Left lobe of liver (tissue), 2 donors: ENCODE measurements around the gene TIMP2. TPM values are rescaled to one million over a fixed set of nuclear protein-coding genes. Genes with fewer than 3 reads are reported as not detected.
"Not testable (repeated sequence)": the region's sequence is repeated elsewhere in the genome, so short reads cannot be mapped to it uniquely, and the experiment has no call there.

Experiments used
- ATAC-seq: fragments of 200-7000 bp; cut with Tn5 transposase; one replicate; pipeline ENCODE4 v1.9.1; 2020; ENCODE audit warnings: mild to moderate bottlenecking, moderate library complexity
- DNase-seq: peaks from one replicate; pipeline ENCODE4 v3.0.0-alpha.2; 2020; ENCODE audit warnings: low spot score
- total RNA-seq: library from RNA; stranded (reverse); gene quantifications from one replicate; pipeline ENCODE4 v1.2.1, GENCODE V29; 2021
- donor health status: DM: no; HTN: no; CAD: no; lungs with moderate emphysema.
- donor health status: DM: no; HTN: yes; CAD: no.

The TIMP2 gene
- total RNA-seq, 1 donor from 2014 or later, result 26.4 TPM

DNA sequence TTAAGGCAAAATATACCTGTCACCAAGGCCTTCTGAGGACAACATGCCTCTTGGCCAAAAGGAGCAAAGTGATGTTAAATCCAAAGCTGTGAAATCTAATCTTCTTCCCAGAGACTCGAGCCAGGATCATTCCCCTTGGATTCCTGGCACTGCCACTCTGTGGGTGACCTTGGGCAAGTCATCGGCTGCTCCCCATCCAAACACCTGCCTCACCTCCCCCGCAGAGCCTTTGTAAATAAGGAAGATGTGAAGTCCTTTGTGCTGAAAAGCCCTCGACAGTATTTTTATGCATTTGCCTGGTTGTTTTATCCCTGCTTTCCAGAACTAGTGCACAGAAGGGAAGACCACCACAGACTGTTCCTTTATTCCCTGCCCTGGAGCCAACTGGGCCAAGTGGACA is 16.8 kb downstream of the TIMP2 start:
- ATAC-seq (no peak), DNase-seq (no peak)

GRCh38 chr17:78905541-78905940 is 19.6 kb downstream of the TIMP2 start:
- ATAC-seq (no peak), DNase-seq (no peak)

DNA sequence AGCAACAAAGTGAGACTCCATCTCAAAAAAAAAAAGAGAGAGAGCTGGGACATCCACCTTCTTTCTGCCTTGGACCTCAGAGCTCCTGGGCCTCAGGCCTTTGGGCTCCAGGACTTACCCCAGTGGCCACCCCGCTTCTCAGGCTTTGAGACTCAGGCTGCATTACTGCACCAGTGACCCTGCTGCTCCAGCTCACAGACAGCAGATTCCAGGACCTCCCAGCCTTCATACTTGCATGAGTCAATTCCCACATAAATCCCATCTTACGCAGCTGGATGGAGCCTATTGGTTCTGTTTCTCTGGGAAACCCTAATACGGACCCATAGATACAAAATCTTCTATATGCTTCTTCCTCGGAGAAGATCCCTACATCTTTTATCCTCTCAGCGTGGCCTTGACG is 20.1 kb downstream of the TIMP2 start:
- no peak for DNase-seq
- ATAC-seq, result no peak

DNA sequence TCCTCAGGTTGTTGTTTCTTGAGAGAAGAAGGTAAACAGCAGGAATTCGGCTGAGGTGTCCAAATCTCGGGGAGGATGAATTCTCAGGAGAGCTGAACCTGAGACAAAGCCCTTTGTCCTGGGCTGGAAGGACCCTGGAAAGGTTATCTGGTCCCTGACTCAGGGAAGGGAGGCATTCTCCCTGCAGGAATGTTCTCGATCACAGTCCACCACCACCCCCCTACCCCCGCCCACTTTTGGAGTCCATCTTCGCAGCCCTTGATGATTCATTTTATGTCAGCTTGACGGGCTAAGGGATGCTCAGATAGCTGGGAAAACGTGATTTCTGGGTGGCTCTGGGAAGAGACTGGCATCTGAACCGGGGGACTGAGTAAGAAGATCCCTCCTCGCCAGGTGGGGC is 20.8 kb downstream of the TIMP2 start:
- DNase-seq (no peak), ATAC-seq (no peak)

DNA sequence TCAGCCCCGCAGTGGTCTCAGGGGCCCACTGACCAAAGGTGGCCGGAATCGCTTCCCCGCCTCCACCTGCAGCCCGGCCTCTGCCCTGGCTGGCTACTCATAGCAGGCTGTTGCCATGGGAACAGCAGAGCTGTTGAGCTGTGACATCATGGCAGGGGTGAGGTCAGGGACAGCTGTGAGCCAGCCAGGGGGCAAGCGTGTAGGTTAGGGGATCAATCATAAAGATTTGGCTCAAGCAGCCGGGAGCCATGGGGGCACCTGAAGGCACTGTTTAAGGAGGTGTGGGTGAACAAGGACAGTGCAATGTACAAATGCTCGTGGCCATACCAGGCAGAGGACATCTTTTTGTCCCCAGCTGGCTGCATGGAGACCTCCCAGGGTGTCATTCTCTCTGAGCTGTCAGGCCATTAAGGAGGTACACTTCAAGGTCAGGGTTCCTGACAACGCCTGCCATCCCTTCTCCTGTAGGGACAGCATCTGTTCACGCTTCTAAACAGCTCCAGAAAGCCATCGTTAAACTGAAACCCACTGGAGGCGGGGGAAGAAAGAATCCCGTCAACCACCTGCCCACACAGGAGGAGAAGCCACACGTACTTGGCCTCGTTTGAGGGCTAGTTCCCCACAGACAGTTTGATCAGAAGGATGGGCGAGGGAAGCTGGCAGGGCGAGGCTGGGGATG is 21.9 kb downstream of the TIMP2 start, which contains the start of gene CEP295NL:
Gene CEP295NL (minus strand): TSS at position 101 of the 679 bp plus-strand sequence. CDS start 1,373 bp downstream, outside the sequence.
- ATAC-seq, result no peak
- no peak for DNase-seq

DNA sequence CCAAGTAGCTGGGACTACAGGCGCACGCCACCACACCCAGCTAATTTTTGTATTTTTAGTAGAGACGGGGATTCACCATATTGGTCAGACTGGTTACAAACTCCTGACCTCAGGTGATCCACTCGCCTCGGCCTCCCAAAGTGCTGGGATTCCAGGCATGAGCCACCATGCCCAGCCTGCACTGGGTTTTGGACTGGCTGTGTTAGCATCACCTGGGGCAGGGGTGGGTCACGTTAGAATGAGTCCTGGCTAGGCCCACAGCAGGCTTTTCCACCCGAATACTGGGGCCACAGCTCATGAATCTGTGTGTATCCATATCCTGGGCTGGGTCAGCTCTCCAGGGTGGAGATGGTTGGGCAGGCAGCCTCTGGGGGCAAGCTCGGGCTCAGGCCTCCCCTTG is 23.0 kb downstream of the TIMP2 start:
- not testable (repeated sequence) for DNase-seq, ATAC-seq

DNA sequence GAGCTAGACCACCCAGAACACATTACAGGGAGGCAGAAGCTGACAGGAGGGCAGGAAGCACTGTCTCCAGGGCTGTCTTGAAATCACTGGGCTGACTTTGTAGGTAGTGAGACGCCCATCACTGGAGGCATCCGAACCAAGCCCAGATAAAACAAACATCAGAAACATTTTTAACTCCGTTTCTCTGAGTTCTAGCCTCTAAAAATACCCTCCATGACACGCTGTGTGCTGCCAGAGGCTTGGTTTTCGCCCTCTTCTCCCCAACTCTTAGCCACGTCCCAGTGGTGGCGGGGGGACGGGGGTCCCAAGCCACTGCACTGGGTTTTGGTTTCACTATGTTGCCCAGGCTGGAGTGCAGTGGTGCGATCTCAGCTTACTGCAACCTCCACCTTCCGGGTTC is 23.4 kb downstream of the TIMP2 start:
- DNase-seq, result no peak
- no peak for ATAC-seq

DNA sequence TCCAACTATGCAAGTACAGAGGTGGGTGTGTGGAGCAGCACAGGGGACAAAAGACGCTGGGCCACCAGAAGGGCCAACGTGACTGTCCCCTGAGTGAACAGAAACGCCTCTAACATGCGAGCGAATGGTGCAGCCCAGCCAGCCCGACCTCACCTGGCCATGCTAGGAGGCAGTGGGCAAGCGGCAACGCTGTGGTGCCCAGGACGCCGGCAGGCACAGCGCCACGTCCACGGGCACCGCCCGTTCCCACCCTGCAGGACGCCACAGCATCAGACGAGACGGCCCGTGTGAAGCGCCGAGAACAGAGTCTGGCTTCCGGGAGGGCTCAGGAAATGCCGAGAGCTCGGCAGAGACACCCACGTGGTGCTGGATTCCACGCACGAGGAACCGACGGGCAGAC is 24.4 kb downstream of the TIMP2 start:
- ATAC-seq, result no peak
- no peak for DNase-seq

- no peak for ATAC-seq
- DNase-seq, result no peak
Measured at GRCh38 chr17:78899361-78900260, 25.6 kb downstream of the TIMP2 start.

- no peak for ATAC-seq
- no peak for DNase-seq
Measured at GRCh38 chr17:78898947-78899346, 26.2 kb downstream of the TIMP2 start.

GRCh38 chr17:78898075-78898836 is 26.9 kb downstream of the TIMP2 start:
- no peak for DNase-seq
- no peak for ATAC-seq

- DNase-seq (no peak), ATAC-seq (no peak)
Measured at GRCh38 chr17:78897664-78898047, 27.5 kb downstream of the TIMP2 start.

GRCh38 chr17:78896834-78897663 is 28.1 kb downstream of the TIMP2 start:
- ATAC-seq, result no peak
- no peak for DNase-seq

DNA sequence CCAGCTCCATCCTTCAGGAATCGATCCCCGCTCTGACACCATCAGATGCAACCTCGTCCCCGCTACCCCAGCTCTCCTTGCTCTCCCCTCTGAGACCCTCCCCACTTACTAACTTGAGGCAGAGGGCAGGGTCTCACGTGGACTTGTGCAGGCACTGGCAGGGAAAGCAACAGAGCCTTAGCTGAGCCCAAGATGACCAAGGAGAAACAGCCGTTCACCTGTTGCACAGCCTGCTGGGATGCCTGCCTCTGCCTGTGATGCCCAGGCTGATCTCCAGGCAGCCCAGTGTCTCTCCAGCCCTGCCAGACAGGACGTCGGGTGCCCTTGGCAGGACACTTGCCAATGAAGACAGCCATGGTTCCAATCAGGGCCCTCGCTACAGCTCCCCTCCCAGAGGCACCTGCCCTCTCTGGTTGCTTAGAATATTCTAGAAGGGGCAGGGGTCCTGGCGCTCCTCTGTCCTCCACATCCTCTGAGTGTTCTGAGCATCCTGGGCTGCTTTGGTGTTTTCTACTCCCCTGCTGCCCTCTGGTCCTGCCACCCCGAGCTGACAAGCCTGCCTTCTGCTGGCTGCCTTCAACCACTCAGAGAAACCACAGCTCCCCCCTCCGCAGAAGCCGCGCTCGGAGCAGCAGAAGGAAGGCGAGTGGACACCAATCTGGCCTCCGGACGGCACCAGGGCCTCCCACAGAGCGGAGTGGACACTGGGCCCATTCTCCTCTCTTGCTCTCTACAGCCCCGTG is 28.9 kb downstream of the TIMP2 start:
- DNase-seq, result no peak

GRCh38 chr17:78895322-78895721 is 29.9 kb downstream of the TIMP2 start:
- ATAC-seq (no peak), DNase-seq (no peak)

More for the DNA sequence above, 28.9 kb downstream of the TIMP2 start:
- no peak for ATAC-seq

DNA sequence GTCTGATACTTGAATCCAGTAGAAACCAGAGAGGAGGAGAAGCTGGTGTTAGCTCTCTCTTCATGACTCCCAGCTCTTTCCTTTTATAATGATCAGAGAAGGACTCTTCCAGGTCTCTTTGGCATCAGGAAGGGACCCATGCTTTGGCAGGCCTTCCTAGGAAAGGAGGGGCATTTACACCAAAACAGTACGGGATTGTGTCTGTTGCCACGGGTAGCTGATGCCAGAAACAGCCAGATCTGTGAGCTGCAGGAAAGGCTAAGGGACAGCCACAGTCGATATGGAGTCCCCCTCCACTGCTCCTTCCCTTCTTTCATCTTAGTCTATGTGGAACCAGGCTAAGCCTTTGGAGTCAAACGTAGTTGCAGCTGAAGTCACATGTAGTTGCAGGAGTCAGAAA is 31.5 kb downstream of the TIMP2 start:
- ATAC-seq, result no peak
- DNase-seq, result no peak

DNA sequence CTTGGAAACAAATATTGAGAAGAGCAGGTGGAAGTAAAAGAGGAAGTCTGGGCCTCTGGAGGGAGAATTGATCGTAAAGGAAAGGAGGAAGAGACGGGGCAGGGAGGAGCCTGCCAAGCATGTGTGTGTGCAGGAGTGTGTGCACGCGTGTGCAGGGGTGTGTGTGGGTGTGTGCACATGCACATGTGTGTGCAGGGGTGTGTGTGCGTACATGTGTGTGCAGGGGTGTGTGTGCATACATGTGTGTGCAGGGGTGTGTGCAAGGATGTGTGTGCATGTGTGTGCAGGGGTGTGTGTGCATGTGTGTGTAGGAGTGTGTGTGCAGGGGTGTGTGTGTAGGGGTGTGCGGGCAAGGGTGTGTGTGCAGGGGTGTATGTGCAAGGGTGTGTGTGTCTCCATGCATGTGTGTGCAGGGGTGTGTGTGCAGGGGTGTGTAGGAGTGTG is 32.2 kb downstream of the TIMP2 start:
- DNase-seq, result no peak
- no peak for ATAC-seq

DNA sequence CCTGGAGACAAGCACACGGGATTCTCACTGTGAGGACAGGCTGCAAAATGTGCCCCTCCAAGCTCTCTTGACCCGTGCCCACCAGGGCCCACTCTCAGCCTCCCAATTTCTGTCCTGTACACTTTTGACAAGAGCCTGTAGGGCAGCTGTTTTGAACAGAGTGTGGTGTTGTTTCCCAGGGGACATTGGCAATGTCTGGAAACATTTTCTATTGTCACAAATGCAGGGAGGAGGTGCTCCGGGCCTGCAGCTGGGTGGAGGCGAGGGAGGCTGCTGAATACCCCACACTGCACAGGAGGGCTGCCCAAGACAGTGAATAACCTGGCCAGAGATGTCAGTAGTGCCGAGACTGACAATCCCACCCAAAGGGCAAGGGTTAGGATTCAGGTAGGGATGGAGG is 32.7 kb downstream of the TIMP2 start:
- ATAC-seq, result no peak
- DNase-seq, result no peak

DNA sequence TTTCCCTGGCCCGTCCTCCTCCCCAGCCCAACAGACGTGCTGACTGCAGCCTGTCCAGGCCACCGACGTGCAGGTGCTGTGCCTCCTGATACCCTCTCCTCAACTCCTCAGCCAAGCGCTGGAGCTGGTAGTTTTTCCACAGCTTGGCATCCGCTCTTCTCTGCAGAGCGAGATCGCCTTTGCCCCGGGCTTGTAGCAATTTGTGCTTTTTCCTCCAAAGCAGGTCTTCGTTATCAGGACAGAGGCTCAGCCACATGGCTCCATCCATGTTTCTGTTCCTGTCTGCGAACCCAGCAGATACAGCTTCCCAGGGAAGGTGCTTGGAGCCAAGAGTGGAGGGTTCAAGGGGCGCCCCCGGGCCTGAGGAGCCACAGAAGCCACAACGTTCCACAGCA is 33.1 kb downstream of the TIMP2 start:
- DNase-seq, result no peak
- no peak for ATAC-seq
